Mammary epithelial cell (primary cell): Measurements from ENCODE around the gene IL27RA.

Experiments
- EZH2 ChIP-seq: IDR thresholded peaks from 2 replicates; pipeline ENCODE4 v1.6.1; 2012; ENCODE audit warnings: low read length, inconsistent platforms, borderline replicate concordance
- TF ChIP-seq, protein P1 (sequence below), 2 donors: IDR thresholded peaks in 1 of 2; conservative IDR thresholded peaks in 1 of 2; 2 replicates each; pipeline ENCODE4 v1.5.1; 2011 to 2012; ENCODE audit warnings: inconsistent platforms in 2 of 2, low read length in 2 of 2, mild to moderate bottlenecking in 2 of 2, control low read depth in 1 of 2, low read depth in 1 of 2; ENCODE audit not compliant: insufficient read depth in 1 of 2; ENCODE audit errors: extremely low read depth in 1 of 2

DNA sequence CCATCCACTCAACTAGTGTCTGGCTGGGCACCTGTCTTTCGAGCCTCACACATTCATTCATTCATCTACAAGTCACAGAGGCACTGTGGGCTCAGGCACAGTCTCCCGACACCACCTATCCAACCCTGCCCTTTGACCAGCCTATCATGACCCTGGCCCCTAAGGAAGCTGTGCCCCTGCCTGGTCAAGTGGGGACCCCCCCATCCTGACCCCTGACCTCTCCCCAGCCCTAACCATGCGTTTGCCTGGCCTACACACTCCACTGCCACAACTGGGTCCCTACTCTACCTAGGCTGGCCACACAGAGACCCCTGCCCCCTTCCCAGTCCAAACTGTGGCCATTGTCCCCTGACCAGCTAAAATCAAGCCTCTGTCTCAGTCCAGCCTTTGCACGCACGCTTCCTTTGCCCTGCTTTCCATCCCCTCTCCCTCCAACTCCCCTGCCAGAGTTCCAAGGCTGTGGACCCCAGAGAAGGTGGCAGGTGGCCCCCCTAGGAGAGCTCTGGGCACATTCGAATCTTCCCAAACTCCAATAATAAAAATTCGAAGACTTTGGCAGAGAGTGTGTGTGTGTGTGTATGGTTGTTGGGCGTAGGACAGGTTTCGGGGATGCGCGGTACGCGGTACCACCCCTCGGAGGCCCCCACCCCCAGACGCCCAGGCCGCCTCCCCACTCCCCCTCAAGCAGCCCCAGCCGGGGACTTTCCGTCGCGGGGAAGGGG lies 404 bp upstream of the IL27RA start:
- TF ChIP-seq, protein P1, sequence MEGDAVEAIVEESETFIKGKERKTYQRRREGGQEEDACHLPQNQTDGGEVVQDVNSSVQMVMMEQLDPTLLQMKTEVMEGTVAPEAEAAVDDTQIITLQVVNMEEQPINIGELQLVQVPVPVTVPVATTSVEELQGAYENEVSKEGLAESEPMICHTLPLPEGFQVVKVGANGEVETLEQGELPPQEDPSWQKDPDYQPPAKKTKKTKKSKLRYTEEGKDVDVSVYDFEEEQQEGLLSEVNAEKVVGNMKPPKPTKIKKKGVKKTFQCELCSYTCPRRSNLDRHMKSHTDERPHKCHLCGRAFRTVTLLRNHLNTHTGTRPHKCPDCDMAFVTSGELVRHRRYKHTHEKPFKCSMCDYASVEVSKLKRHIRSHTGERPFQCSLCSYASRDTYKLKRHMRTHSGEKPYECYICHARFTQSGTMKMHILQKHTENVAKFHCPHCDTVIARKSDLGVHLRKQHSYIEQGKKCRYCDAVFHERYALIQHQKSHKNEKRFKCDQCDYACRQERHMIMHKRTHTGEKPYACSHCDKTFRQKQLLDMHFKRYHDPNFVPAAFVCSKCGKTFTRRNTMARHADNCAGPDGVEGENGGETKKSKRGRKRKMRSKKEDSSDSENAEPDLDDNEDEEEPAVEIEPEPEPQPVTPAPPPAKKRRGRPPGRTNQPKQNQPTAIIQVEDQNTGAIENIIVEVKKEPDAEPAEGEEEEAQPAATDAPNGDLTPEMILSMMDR (conservative IDR thresholded peaks at IDR 0.05 in 1 of 2, IDR thresholded peaks at IDR 0.05 in 1 of 2; ENCODE audit: extremely low read depth in 1 of 2, insufficient read depth in 1 of 2, low read depth in 1 of 2, low read length in 2 of 2): no peak
- TF ChIP-seq EZH2: no peak
